ENCODE measurements around the gene PKD2L2.
"Not testable (repeated sequence)": the region's sequence is repeated elsewhere in the genome, so short reads cannot be mapped to it uniquely, and the experiment has no call there.

PKD2L2 gene

GRCh38 chr5:137959488-137959887 is 70.2 kb downstream of the PKD2L2 start:
- H3K27ac ChIP-seq = no peak overlapping the region
- no peak for TF ChIP-seq CTCF (conservative IDR thresholded peaks at IDR 0.05)

DNA sequence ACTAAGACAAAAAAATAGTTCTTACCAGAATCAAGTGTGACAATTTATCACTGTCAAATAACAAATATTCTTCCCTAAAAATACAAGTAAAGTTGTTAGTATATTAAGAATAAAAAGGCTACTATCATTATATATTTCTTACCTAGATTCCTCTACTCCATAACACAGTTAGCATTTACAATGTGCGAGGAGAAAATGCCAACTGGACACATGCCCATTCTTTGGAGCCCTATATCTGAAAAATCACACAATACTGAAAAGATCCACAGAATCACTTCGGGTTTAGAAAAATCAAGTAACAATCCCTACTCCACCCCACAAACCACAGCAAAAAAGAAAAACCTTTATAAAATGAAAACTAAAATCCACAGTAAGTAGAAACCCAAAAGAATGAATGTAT is 70.9 kb downstream of the PKD2L2 start:
- H3K27ac ChIP-seq = no peak overlapping the region
- TF ChIP-seq CTCF (conservative IDR thresholded peaks at IDR 0.05) = no peak

- H3K27ac ChIP-seq = no peak overlapping the region
- no peak for TF ChIP-seq CTCF (conservative IDR thresholded peaks at IDR 0.05)
Observed at GRCh38 chr5:137960819-137961218, 71.6 kb downstream of the PKD2L2 start.

GRCh38 chr5:137970384-137970783 is 81.1 kb downstream of the PKD2L2 start:
- H3K27ac ChIP-seq = not testable (repeated sequence)

- H3K27ac ChIP-seq = no peak overlapping the region
- TF ChIP-seq CTCF (conservative IDR thresholded peaks at IDR 0.05) = no peak
Observed at GRCh38 chr5:137975208-137975607, 86.0 kb downstream of the PKD2L2 start.

GRCh38 chr5:137989419-137989818 is 100.2 kb downstream of the PKD2L2 start:
- no peak for TF ChIP-seq CTCF (conservative IDR thresholded peaks at IDR 0.05)
- H3K27ac ChIP-seq = no peak overlapping the region
